HepG2 (cell line): Measurements from ENCODE around the gene GUK1.

ENCODE experiments used
- ASH2L ChIP-seq: fragments of 300-600, 200-600 bp; sonication (generic); IDR thresholded peaks from 2 replicates; pipeline ENCODE4 v1.7.0; 2017; ENCODE audit warnings: low read depth, mild to moderate bottlenecking, moderate library complexity, mixed read lengths, low read length; ENCODE audit not compliant: insufficient read length
- GATAD1 ChIP-seq: IDR thresholded peaks from 2 replicates; pipeline ENCODE4 v1.6.1; 2016; ENCODE audit warnings: missing genetic modification reagents, missing compliant biosample characterization
- HCFC1 ChIP-seq: fragments of 150-350 bp; IDR thresholded peaks from 2 replicates; pipeline ENCODE4 v1.6.1; 2014; ENCODE audit warnings: low read depth, low read length
- SIN3A ChIP-seq: IDR thresholded peaks from 2 replicates; pipeline ENCODE4 v1.6.1; 2011; ENCODE audit warnings: low read depth, mild to moderate bottlenecking, control low read depth, low read length, borderline replicate concordance
- ZBTB1 ChIP-seq: sonication (generic); formaldehyde crosslinking; IDR thresholded peaks from 2 replicates; pipeline ENCODE4 v1.4.0; 2020; ENCODE audit warnings: missing genetic modification reagents, borderline replicate concordance
- TF ChIP-seq, protein P1 (sequence below): sonication (generic); formaldehyde crosslinking; conservative IDR thresholded peaks from 2 replicates; pipeline ENCODE4 v1.8.1; 2023; ENCODE audit warnings: missing genetic modification reagents
- TF ChIP-seq, protein P2 (sequence below): sonication (generic); formaldehyde crosslinking; IDR thresholded peaks from 2 replicates; pipeline ENCODE4 v1.5.0; 2020; ENCODE audit warnings: mild to moderate bottlenecking, missing genetic modification reagents, moderate library complexity

DNA sequence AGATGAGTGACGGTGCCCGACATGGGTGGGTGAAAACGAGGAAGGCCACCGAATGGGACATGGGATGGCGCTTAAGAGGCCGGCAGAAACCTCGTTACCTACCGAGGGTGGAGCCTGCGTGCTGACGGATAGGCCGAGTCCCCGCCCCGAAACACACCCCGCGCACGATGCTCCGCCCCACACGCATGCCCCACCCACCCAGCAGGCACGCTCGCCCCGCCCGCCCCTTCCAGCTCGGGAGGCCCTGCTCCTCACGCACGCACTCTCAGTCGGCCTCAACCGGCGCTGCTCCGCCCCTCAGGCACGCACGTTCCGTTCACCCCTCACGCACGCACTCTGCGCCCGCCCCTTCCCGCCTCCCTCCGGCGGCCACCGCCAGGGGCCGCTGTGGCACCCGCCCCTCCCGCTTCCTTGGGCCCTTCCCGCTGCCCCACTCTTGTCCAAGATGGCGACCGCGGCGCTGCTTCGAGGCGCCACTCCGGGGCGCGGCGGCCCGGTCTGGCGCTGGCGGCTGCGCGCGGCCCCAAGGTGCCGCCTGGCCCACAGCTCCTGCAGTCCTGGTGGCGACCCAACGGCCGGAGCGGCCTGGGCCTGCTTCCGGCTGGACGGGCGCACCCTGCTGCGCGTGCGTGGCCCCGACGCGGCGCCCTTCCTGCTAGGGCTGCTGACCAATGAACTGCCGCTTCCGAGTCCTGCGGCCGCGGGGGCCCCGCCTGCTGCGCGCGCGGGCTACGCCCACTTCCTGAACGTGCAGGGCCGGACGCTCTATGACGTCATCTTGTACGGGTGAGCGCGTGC lies 25.5 kb downstream of the GUK1 start, which contains the start of gene IBA57:
- TF ChIP-seq ZBTB1 (CRISPR knock-in tag): no peak
- no peak; the same call in 1 of the 2 replicates for TF ChIP-seq SIN3A
- TF ChIP-seq, protein P1, sequence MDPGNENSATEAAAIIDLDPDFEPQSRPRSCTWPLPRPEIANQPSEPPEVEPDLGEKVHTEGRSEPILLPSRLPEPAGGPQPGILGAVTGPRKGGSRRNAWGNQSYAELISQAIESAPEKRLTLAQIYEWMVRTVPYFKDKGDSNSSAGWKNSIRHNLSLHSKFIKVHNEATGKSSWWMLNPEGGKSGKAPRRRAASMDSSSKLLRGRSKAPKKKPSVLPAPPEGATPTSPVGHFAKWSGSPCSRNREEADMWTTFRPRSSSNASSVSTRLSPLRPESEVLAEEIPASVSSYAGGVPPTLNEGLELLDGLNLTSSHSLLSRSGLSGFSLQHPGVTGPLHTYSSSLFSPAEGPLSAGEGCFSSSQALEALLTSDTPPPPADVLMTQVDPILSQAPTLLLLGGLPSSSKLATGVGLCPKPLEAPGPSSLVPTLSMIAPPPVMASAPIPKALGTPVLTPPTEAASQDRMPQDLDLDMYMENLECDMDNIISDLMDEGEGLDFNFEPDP: no peak
- TF ChIP-seq, protein P2, sequence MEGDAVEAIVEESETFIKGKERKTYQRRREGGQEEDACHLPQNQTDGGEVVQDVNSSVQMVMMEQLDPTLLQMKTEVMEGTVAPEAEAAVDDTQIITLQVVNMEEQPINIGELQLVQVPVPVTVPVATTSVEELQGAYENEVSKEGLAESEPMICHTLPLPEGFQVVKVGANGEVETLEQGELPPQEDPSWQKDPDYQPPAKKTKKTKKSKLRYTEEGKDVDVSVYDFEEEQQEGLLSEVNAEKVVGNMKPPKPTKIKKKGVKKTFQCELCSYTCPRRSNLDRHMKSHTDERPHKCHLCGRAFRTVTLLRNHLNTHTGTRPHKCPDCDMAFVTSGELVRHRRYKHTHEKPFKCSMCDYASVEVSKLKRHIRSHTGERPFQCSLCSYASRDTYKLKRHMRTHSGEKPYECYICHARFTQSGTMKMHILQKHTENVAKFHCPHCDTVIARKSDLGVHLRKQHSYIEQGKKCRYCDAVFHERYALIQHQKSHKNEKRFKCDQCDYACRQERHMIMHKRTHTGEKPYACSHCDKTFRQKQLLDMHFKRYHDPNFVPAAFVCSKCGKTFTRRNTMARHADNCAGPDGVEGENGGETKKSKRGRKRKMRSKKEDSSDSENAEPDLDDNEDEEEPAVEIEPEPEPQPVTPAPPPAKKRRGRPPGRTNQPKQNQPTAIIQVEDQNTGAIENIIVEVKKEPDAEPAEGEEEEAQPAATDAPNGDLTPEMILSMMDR (CRISPR knock-in tag): peak; percentile 90
- peak; percentile 85 for TF ChIP-seq ASH2L
- peak; percentile 43 for TF ChIP-seq HCFC1
- TF ChIP-seq GATAD1: peak; percentile 87
